IPS-11a (cell line): ENCODE results near the gene SCML1.
"Not testable (repeated sequence)": the region's sequence is repeated elsewhere in the genome, so short reads cannot be mapped to it uniquely, and the experiment has no call there.

Experiments
- H3K4me3 ChIP-seq: one replicate; pipeline ENCODE4 v1.5.1; 2013; ENCODE audit warnings: low read depth, low read length, control low read depth

Gene SCML1

GRCh38 chrX:17738737-17739535, 1.6 kb downstream of the SCML1 start:
- no peak overlapping the region for H3K4me3 ChIP-seq

GRCh38 chrX:17740137-17741122, 3.1 kb downstream of the SCML1 start:
- no peak overlapping the region for H3K4me3 ChIP-seq

GRCh38 chrX:17741123-17741511, 3.8 kb downstream of the SCML1 start:
- H3K4me3 ChIP-seq = no peak overlapping the region

- no peak overlapping the region for H3K4me3 ChIP-seq
These were observed 6.6 kb downstream of the SCML1 start for GRCh38 chrX:17743913-17744312.

- no peak overlapping the region for H3K4me3 ChIP-seq
These were observed 7.7 kb downstream of the SCML1 start for GRCh38 chrX:17744896-17745523.

GRCh38 chrX:17747692-17748091, 10.4 kb downstream of the SCML1 start:
- H3K4me3 ChIP-seq = no peak overlapping the region

GRCh38 chrX:17748684-17749083, 11.4 kb downstream of the SCML1 start:
- H3K4me3 ChIP-seq = no peak overlapping the region

- H3K4me3 ChIP-seq = no peak overlapping the region
These were observed 13.1 kb downstream of the SCML1 start for GRCh38 chrX:17750436-17750835.

- no peak overlapping the region for H3K4me3 ChIP-seq
These were observed 21.1 kb downstream of the SCML1 start for GRCh38 chrX:17758382-17758781.

- H3K4me3 ChIP-seq = no peak overlapping the region
These were observed 22.7 kb downstream of the SCML1 start for GRCh38 chrX:17759990-17760389.

- no peak overlapping the region for H3K4me3 ChIP-seq
These were observed 30.4 kb downstream of the SCML1 start for GRCh38 chrX:17767734-17768133.

GRCh38 chrX:17768997-17769396, 31.7 kb downstream of the SCML1 start:
- no peak overlapping the region for H3K4me3 ChIP-seq

GRCh38 chrX:17769701-17770269, 32.5 kb downstream of the SCML1 start:
- H3K4me3 ChIP-seq = no peak overlapping the region

- H3K4me3 ChIP-seq = no peak overlapping the region
These were observed 36.1 kb downstream of the SCML1 start for GRCh38 chrX:17773221-17773876.

GRCh38 chrX:17774053-17774452, 36.8 kb downstream of the SCML1 start:
- no peak overlapping the region for H3K4me3 ChIP-seq

GRCh38 chrX:17778997-17779396, 41.7 kb downstream of the SCML1 start:
- no peak overlapping the region for H3K4me3 ChIP-seq

GRCh38 chrX:17779434-17779833, 42.1 kb downstream of the SCML1 start:
- H3K4me3 ChIP-seq = no peak overlapping the region

- H3K4me3 ChIP-seq = not testable (repeated sequence)
These were observed 49.5 kb downstream of the SCML1 start for GRCh38 chrX:17786554-17787347.

- no peak overlapping the region for H3K4me3 ChIP-seq
These were observed 50.3 kb downstream of the SCML1 start for GRCh38 chrX:17787557-17787956.

- H3K4me3 ChIP-seq = no peak overlapping the region
These were observed 51.1 kb downstream of the SCML1 start for GRCh38 chrX:17788439-17788838.
